Suprapubic skin (tissue), 4 donors: ENCODE data around the gene CUL1.

Experiments used
- EP300 ChIP-seq: sonication (generic); formaldehyde crosslinking; IDR thresholded peaks from one replicate; pipeline ENCODE4 v1.6.1; 2017; ENCODE audit warnings: antibody characterized with exemption
- POLR2A ChIP-seq, 2 donors: fragments of 450-650 bp; IDR thresholded peaks; one replicate each; pipeline ENCODE4 v1.6.1; 2017; ENCODE audit warnings: antibody characterized with exemption in 2 of 2, mild to moderate bottlenecking in 2 of 2, moderate library complexity in 2 of 2
- POLR2AphosphoS5 ChIP-seq, 3 donors: sonication (generic); formaldehyde crosslinking; IDR thresholded peaks; one replicate each; pipeline ENCODE4 v1.6.1; 2017; ENCODE audit warnings: antibody characterized with exemption in 3 of 3
- TF ChIP-seq, protein P1 (sequence below), 2 donors: fragments of 200-600 bp in 1 of 2; fragments of 450-650 bp in 1 of 2; sonication (generic) in 1 of 2; IDR thresholded peaks; one replicate each; pipeline ENCODE4 v1.5.1; 2016 to 2019; ENCODE audit warnings: antibody characterized with exemption in 2 of 2, mild to moderate bottlenecking in 1 of 2, moderate library complexity in 1 of 2

DNA sequence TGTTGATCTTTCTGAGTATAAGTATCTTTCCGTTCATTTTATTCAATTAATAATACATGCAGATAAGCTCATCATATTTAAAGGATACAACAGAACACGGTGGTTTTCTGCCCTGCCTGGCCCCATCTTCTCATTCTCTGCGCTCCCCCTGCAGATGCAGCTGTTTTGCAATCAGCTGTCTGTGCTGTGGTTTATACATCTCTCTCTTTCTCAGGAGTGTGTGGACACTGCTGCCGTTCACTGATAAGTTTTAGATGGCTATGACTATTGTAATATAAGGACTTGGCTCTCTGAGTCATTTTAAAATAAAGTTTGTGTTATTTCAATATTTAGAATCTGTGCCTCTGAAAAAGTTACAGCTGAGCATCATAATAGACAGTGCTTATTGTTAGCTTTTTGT is 54.5 kb downstream of the CUL1 start:
- TF ChIP-seq, protein P1, sequence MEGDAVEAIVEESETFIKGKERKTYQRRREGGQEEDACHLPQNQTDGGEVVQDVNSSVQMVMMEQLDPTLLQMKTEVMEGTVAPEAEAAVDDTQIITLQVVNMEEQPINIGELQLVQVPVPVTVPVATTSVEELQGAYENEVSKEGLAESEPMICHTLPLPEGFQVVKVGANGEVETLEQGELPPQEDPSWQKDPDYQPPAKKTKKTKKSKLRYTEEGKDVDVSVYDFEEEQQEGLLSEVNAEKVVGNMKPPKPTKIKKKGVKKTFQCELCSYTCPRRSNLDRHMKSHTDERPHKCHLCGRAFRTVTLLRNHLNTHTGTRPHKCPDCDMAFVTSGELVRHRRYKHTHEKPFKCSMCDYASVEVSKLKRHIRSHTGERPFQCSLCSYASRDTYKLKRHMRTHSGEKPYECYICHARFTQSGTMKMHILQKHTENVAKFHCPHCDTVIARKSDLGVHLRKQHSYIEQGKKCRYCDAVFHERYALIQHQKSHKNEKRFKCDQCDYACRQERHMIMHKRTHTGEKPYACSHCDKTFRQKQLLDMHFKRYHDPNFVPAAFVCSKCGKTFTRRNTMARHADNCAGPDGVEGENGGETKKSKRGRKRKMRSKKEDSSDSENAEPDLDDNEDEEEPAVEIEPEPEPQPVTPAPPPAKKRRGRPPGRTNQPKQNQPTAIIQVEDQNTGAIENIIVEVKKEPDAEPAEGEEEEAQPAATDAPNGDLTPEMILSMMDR (IDR thresholded peaks at IDR 0.05): no peak
- no peak for TF ChIP-seq POLR2A (IDR thresholded peaks at IDR 0.05)
- no peak for TF ChIP-seq POLR2AphosphoS5 (IDR thresholded peaks at IDR 0.05)
- TF ChIP-seq EP300: no peak
